Stimulated activated CD4-positive, alpha-beta T cell treated with anti-CD3 and anti-CD28 coated beads, Interleukin-4, amount 100 ng/mL, for 24 hours (primary cell): ENCODE measurements around the gene CCNJ.
A peak's percentile ranks its signal among the peaks of the same experiment; 100 is the strongest.
"Not testable (repeated sequence)": the region's sequence is repeated elsewhere in the genome, so short reads cannot be mapped to it uniquely, and the experiment has no call there.

Source experiments
- DNase-seq: peaks from one replicate; pipeline ENCODE4 v3.0.0-alpha.2; 2020

Gene CCNJ, protein sequence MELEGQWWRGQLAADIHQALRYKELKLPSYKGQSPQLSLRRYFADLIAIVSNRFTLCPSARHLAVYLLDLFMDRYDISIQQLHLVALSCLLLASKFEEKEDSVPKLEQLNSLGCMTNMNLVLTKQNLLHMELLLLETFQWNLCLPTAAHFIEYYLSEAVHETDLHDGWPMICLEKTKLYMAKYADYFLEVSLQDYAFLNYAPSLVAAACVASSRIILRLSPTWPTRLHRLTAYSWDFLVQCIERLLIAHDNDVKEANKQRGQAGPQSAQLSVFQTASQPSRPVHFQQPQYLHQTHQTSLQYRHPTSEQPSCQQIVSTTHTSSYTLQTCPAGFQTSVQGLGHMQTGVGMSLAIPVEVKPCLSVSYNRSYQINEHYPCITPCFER

GRCh38 chr10:96043033-96043892 lies at the start of gene CCNJ:
Gene CCNJ (plus strand): TSS chr10:96043583. CDS start chr10:96044394, 811 bp downstream.
- peak; percentile 81 for DNase-seq

- not testable (repeated sequence) for DNase-seq
Observed at GRCh38 chr10:95994376-95994775, 49.0 kb upstream of the CCNJ start.

GRCh38 chr10:95998255-95998784 lies 45.1 kb upstream of the CCNJ start:
- no peak for DNase-seq

- DNase-seq: no peak
Observed at GRCh38 chr10:96013956-96014355, 29.4 kb upstream of the CCNJ start.

DNA sequence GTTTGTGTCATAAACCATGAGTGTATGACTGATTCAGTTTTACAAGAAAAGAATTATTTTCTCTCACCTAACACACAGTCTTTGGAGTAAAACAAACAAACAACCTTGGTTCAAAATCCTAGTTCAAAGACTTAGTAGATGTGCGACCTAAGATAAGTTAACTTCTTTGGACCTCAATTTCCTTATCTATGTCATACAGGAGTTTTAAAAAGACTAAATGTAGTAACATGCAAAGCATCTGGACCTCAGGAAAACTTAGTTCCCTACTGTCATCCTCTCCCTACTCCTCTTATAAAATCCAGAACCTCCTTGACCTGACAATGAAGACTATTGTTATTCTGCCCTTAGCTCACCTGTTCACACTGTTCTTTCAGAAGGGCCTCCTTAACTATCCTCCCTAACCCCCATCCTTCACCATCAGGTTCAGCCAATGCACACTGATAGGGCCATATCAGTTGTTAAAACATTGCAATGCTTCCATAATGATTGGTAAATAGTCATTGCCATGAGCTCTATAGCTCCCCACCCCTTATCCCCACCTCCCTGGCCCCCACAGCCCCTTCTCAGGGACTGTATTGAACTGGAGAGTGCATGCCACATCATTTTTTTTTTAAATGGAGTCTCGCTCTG lies 28.8 kb upstream of the CCNJ start:
- DNase-seq: no peak

GRCh38 chr10:96017191-96017687 lies 26.1 kb upstream of the CCNJ start:
- DNase-seq: peak; percentile 53

GRCh38 chr10:96021332-96021731 lies 22.1 kb upstream of the CCNJ start:
- no peak for DNase-seq

- DNase-seq: no peak
Observed at GRCh38 chr10:96022739-96023138, 20.6 kb upstream of the CCNJ start.

- no peak for DNase-seq
Observed at GRCh38 chr10:96023168-96023567, 20.2 kb upstream of the CCNJ start.

DNA sequence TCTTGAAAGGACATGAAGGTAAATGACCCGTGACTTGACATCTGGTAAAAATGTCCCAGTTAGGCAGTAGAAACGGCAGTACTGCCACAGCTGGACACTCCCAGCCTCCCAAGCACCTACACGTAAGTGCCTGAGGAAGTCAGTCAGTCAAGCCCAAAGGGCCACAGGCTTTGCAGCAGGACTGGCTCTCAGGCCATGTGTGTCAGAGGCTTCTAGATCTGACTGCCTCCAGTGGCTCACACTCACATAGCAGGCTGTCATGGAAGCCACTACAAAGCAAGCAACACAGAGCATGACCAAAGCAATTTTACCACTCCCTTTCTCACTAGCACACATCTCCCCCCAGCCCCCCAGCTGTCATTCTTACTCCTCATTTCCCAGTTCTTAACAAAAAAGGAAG lies 17.8 kb upstream of the CCNJ start:
- DNase-seq: no peak

- no peak for DNase-seq
Observed at GRCh38 chr10:96034625-96035024, 8.8 kb upstream of the CCNJ start.

- DNase-seq: no peak
Observed at GRCh38 chr10:96038476-96039387, 4.7 kb upstream of the CCNJ start.

- DNase-seq: no peak
Observed at GRCh38 chr10:96041146-96041545, 2.2 kb upstream of the CCNJ start.

- peak; percentile 49 for DNase-seq
Observed at GRCh38 chr10:96043893-96044715, 721 bp downstream of the CCNJ start.

- DNase-seq: no peak
Observed at GRCh38 chr10:96044736-96045135, 1.4 kb downstream of the CCNJ start.

DNA sequence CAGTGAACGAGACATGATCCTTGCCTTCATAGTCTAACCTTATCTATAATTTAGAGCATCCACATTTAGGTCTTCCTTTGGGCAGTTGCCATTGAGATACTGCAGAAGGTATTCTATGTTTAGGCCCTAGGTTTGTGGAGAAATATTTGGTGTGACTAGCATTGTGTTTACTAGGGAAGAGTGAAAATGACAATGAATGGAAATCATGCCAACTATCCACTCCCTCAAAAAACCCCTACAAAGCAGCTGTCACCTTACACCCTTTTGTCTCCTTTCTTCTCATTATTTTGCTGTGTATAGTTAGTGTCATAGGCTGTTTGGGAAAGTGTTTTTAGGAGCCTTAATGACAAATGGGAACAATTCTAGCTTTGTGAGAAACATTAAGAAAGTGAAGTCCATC lies 3.2 kb downstream of the CCNJ start:
- DNase-seq: no peak

GRCh38 chr10:96047004-96047649 lies 3.7 kb downstream of the CCNJ start:
- no peak for DNase-seq

- DNase-seq: not testable (repeated sequence)
Observed at GRCh38 chr10:96047925-96048324, 4.5 kb downstream of the CCNJ start.

DNA sequence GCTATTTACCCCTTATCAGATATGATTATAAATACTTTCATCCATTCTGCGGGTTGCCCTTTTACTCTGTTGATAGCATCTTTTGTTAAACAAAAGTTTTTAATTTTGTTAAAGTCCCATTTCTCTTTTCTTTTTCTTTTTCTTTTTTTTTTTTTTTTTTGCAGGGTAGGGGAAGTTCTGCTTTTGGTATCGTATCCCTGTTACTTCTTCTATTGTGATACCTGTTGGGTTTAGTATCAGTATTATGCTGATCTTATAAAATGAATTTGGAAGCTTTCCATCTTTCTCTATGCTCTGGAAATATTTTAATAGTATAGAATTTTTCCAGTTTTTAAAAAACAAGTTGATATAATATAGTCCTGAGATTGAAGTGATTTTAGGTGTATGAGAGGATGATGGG lies 6.0 kb downstream of the CCNJ start:
- no peak for DNase-seq

GRCh38 chr10:96053985-96054384 lies 10.6 kb downstream of the CCNJ start:
- no peak for DNase-seq

- DNase-seq: no peak
Observed at GRCh38 chr10:96056787-96057186, 13.4 kb downstream of the CCNJ start.
